Heart right ventricle (tissue), 16 donors: ENCODE results near the gene KCMF1. TPM values are rescaled to one million over a fixed set of nuclear protein-coding genes. Genes with fewer than 3 reads are reported as not detected.

Experiments
- ATAC-seq, 8 donors: fragments of 200-7000 bp; cut with Tn5 transposase; one replicate each; pipeline ENCODE4 v1.9.1; 2020; ENCODE audit warnings: mild to moderate bottlenecking in 8 of 8, moderate library complexity in 8 of 8, moderate number of reproducible peaks in 1 of 8
- DNase-seq, 2 donors: peaks; one replicate each; pipeline ENCODE4 v3.0.0-alpha.2; 2020
- H3K27ac ChIP-seq, 10 donors: fragments of 200-600 bp; sonication (generic) in 2 of 10; one replicate each; pipeline versions ENCODE4 v1.5.0 to v1.8.0; 2020 to 2022; ENCODE audit warnings: mild to moderate bottlenecking in 3 of 10
- H3K27me3 ChIP-seq, 7 donors: fragments of 200-600 bp; one replicate each; pipeline ENCODE4 v1.8.0; 2021 to 2022; ENCODE audit warnings: mild to moderate bottlenecking in 2 of 7
- H3K36me3 ChIP-seq, 9 donors: fragments of 200-600 bp; sonication (generic) in 1 of 9; one replicate each; pipeline versions ENCODE4 v1.5.0 to v1.8.0; 2020 to 2022; ENCODE audit warnings: mild to moderate bottlenecking in 2 of 9
- H3K4me1 ChIP-seq, 9 donors: fragments of 200-600 bp; sonication (generic) in 1 of 9; one replicate each; pipeline versions ENCODE4 v1.5.0 to v1.8.0; 2020 to 2022; ENCODE audit warnings: mild to moderate bottlenecking in 4 of 9
- H3K4me3 ChIP-seq, 10 donors: fragments of 200-600 bp; sonication (generic) in 2 of 10; one replicate each; pipeline versions ENCODE4 v1.5.0 to v1.8.0; 2020 to 2022; ENCODE audit warnings: mild to moderate bottlenecking in 7 of 10, moderate library complexity in 2 of 10
- H3K9me3 ChIP-seq, 11 donors: fragments of 200-600 bp in 10 of 11; sonication (generic) in 2 of 11; one replicate each; pipeline versions ENCODE4 v1.5.0 to v1.8.0; 2013 to 2022; ENCODE audit warnings: mild to moderate bottlenecking in 2 of 11, control low read depth in 1 of 11, moderate library complexity in 1 of 11
- CTCF ChIP-seq, 9 donors: fragments of 200-600 bp; sonication (generic) in 2 of 9; IDR thresholded peaks; one replicate each; pipeline versions ENCODE4 v1.5.0 to v1.8.0; 2021 to 2022; ENCODE audit warnings: antibody characterized with exemption in 9 of 9, mild to moderate bottlenecking in 5 of 9, moderate library complexity in 1 of 9
- WGBS, 2 donors: extraction: QIAGEN DNeasy Blood & Tissue Kit; methylation state at CpG; one replicate each; pipeline ENCODE4 v1.1.7; 2013; ENCODE audit warnings: inconsistent platforms in 1 of 2; 5-methylcytosine and 5-hydroxymethylcytosine counted together
- intact Hi-C, 10 donors: fragments of 100-400 bp; cut with DNase I; formaldehyde crosslinking; loops; one replicate each; pipeline versions ENCODE4 v1.11.1 to v1.14.2; 2022
- polyA plus RNA-seq, 2 donors: library from polyadenylated mRNA; stranded (reverse); fragments of 200-250 nt; gene quantifications; one replicate each; pipeline ENCODE4 v1.2.3, GENCODE V29; 2013
- total RNA-seq, 10 donors: library from RNA; stranded (reverse); fragmentation: NEBNext Ultra II Directional in 3 of 10; extraction: Animal tissue kit (Norgen Biotek cat#: 25700) in 3 of 10; gene quantifications; one replicate each; pipeline versions ENCODE4 v1.2.1 to v1.2.4, GENCODE V29; 2021 to 2023
- donor health status: Arrhythmogenic right ventricular cardiomyopathy.
- donor health status: ischemic (EF 13 %, LVEDD 7.1; RV severe dilation, severe dysfunction).
- donor health status: healthy with polysubstance abuse.
- donor health status: DM: no; HTN: yes; CAD: no.
- donor health status: DM: no; HTN: no; CAD: no.
- donor health status: ischemic (EF 25% LVEDD 6.9; RV normal size, moderate dysfunction).
- donor health status: ischemic (EF 25% LVEDD 5.7; RV mildly dilated, moderate dysfunction).
- donor health status: healthy.
- donor health status: DM: yes; HTN: yes; CAD: no.
- donor health status: Ischemic cardiomyopathy.
- donor health status: ischemic (EF 35%, LVEDD 5.7; RV mildly dilated, moderate dysfunction).
- donor health status: nonischemic (EF 11% LVEDD 7.7; RV severe dilation, severe dysfunction).
- donor health status: DM: yes; HTN: yes; CAD: no.
- donor health status: PGD.
- donor health status: ischemic (EF 29% LVEDD 5.4; RV normal size, mild dysfunction).
- donor health status: nonischemic (EF 23%, LVEDD 6.1; RV moderate dilation, normal function).

KCMF1 gene
- total and polyA plus RNA-seq, 12 donors: 6.9 to 89.5 (median 79.8) TPM

GRCh38 chr2:85066874-85067351 lies 96.0 kb downstream of the KCMF1 start:
- WGBS, 2 donors: 2 to 3% methylated on average over 19 of the region's 19 CpGs
- Histone ChIP-seq H3K4me1 (peaks cover 0 to 12% (median 10%) of the 10 kb centered on the region in 9 donors), H3K9me3 (no peaks in the 10 kb centered on the region), H3K4me3 (peak overlapping the region in 8 of 10 donors; percentile 14 to 51 (median 41)), H3K36me3 (no peaks in the 10 kb centered on the region), H3K27ac (peak overlapping the region in 2 of 10 donors; percentile 24 to 29), H3K27me3 (peaks cover 0 to 17% (median 0%) of the 10 kb centered on the region in 7 donors)
- DNase-seq (peak; percentile 73 to 75), ATAC-seq (peak; percentile 67 to 91 (median 88))
- intact Hi-C loops: loop anchor here (1.0 to 5.0 kb wide), 11 partner anchors 65 to 235 kb away; partner anchors contain the start of gene TCF7L1 (in 5 of the 10)
- TF ChIP-seq CTCF (IDR thresholded peaks at IDR 0.05): peak; percentile 75 to 93 (median 87)

GRCh38 chr2:85071096-85071495 lies 100.1 kb downstream of the KCMF1 start:
- Histone ChIP-seq H3K4me3 (no peak overlapping the region), H3K27ac (no peak overlapping the region), H3K4me1 (peaks cover 0 to 12% (median 10%) of the 10 kb centered on the region in 9 donors), H3K27me3 (peaks cover 0 to 6% (median 0%) of the 10 kb centered on the region in 7 donors), H3K36me3 (no peaks in the 10 kb centered on the region), H3K9me3 (no peaks in the 10 kb centered on the region)
- TF ChIP-seq CTCF (IDR thresholded peaks at IDR 0.05): no peak
- no peak for DNase-seq
- ATAC-seq: no peak
- whole genome bisulfite sequencing, 2 donors: 89% methylated on average over 3 of the region's 3 CpGs
- intact Hi-C loops: loop anchor here in 3 of 10 donors (1.0 to 10.0 kb wide), 2 partner anchors 43 to 54 kb away; no protein-coding TSS in a partner anchor

- Histone ChIP-seq H3K9me3 (no peaks in the 10 kb centered on the region), H3K4me1 (no peaks in the 10 kb centered on the region), H3K27ac (no peak overlapping the region), H3K36me3 (no peaks in the 10 kb centered on the region), H3K27me3 (peaks cover 0 to 6% (median 0%) of the 10 kb centered on the region in 7 donors), H3K4me3 (no peak overlapping the region)
- DNase-seq (no peak), ATAC-seq (no peak)
- 87 to 89% methylated on average over 3 of the region's 3 CpGs for WGBS, 2 donors
- intact Hi-C loops: loop anchor here in 2 of 10 donors (10.0 kb wide), 1 partner anchor 52 kb away; no protein-coding TSS in a partner anchor
- no peak for TF ChIP-seq CTCF (IDR thresholded peaks at IDR 0.05)
Measured at GRCh38 chr2:85073033-85073432, 102.1 kb downstream of the KCMF1 start.

GRCh38 chr2:85076618-85077274 lies 105.8 kb downstream of the KCMF1 start:
- Histone ChIP-seq H3K4me1 (no peaks in the 10 kb centered on the region), H3K27me3 (peaks cover 0 to 6% (median 0%) of the 10 kb centered on the region in 7 donors), H3K4me3 (no peak overlapping the region), H3K27ac (no peak overlapping the region), H3K9me3 (peaks cover 0 to 6% (median 4%) of the 10 kb centered on the region in 11 donors), H3K36me3 (no peaks in the 10 kb centered on the region)
- DNase-seq (no peak), ATAC-seq (no peak)
- TF ChIP-seq CTCF (IDR thresholded peaks at IDR 0.05): no peak
- WGBS, 2 donors: 88 to 95% methylated on average over 9 of the region's 9 CpGs
- intact Hi-C loops: loop anchor here in 2 of 10 donors (10.0 kb wide), 1 partner anchor 48 kb away; no protein-coding TSS in a partner anchor
